Midbrain (tissue), 1 donor: ENCODE measurements around the gene ALAS1.
A peak's percentile ranks its signal among the peaks of the same experiment; 100 is the strongest.
"Not testable (repeated sequence)": the region's sequence is repeated elsewhere in the genome, so short reads cannot be mapped to it uniquely, and the experiment has no call there.

Experiments used
- DNase-seq: peaks from one replicate; lab custom pipeline; 2025; lab: John Stamatoyannopoulos, UW

The ALAS1 gene

GRCh38 chr3:52197842-52198625, at the start of gene ALAS1:
Gene ALAS1 (plus strand): TSS chr3:52198160. CDS start chr3:52199242, 1,082 bp downstream.
- peak; percentile 93 for DNase-seq

GRCh38 chr3:52149021-52149420, 48.9 kb upstream of the ALAS1 start:
- no peak for DNase-seq

DNA sequence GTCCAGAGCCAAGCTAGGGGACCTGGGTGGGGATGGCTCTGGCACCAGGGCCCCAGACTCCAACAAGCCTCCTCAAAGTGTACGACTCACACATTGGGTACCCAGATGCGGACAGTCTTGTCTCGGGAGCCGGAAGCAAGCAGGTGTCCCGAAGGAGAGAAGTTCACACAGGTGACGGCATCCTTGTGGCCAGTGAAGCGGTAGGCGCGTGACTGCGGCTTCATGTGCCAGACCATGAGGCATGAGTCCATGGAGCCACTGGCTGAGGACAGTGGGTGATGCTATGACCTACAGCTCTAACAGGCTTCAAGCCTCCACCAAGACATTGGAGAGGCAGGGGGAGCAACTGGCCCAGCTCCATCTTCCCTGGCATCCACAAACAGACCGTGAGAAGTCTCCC, 48.2 kb upstream of the ALAS1 start:
- DNase-seq: no peak

DNA sequence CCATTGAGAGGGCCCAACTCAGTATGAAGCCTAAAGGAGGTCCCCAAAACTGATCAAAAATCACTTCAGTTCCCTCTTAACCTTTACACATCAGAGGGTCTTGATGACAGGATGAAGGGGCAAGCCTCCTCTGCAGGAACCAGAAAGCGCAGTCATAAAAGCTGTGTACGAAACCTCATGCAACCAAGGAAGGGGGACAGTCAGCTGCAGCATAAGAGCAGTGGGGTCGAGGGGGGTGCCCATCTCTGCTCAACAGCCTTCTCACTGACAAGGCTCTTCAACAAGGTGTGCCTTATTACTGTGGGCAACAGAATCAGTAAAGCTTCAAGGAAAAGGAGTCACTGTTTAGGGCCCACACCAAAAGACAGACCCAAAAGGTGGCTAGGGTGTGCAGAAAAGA, 47.6 kb upstream of the ALAS1 start:
- DNase-seq: no peak

GRCh38 chr3:52150860-52151259, 47.1 kb upstream of the ALAS1 start:
- DNase-seq: no peak

DNA sequence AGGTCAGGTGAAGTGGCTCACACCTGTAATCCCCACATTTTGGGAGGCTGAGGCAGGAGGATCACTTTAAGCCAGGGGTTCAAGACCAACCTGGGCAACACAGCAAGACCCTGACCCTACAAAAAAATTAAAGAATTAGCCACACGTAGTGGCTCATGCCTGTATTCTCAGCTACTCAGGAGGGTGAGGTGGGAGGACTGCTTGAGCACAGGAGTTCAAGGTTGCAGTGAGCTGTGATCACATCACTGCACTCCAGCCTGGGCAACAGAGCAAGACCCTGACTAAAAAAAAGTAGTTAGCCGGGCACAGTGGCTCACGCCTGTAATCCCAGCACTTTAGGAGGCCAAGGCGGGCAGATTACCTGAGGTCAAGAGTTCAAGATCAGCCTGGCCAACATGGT, 46.0 kb upstream of the ALAS1 start:
- not testable (repeated sequence) for DNase-seq

DNA sequence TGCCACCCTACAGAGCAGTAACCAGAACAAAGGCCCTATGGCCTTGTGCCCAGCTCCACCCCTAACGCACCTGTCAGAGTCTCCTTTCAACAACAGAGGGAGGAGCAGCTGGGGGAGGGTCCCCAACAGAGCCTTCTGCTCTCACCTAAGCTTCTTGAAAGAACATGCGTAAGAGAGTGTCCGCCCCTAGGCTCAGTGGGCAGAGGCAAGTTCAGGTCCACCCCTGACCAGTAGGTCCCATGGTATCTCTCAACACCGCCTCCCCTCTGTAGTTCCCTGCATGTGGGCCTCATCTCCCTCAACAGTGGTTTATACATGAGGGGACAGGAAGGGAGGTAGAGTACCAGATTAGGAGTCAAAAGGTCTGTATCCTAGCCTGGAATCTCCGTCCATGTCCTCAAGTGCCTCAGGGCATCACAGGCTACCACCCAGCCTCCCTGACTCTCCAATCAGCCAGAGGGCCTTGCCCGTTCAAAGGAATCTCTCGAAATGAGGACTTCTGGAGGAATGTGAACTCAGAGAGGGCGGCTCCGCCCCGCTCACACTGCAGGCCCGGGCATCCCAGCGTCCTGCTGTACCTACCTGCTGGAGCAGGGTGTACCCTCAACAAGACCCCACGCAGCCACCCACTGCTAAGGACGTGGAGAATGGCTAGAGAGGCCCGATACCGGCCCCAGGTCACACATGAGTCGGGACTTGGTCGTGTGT, 44.4 kb upstream of the ALAS1 start:
- DNase-seq: no peak

DNA sequence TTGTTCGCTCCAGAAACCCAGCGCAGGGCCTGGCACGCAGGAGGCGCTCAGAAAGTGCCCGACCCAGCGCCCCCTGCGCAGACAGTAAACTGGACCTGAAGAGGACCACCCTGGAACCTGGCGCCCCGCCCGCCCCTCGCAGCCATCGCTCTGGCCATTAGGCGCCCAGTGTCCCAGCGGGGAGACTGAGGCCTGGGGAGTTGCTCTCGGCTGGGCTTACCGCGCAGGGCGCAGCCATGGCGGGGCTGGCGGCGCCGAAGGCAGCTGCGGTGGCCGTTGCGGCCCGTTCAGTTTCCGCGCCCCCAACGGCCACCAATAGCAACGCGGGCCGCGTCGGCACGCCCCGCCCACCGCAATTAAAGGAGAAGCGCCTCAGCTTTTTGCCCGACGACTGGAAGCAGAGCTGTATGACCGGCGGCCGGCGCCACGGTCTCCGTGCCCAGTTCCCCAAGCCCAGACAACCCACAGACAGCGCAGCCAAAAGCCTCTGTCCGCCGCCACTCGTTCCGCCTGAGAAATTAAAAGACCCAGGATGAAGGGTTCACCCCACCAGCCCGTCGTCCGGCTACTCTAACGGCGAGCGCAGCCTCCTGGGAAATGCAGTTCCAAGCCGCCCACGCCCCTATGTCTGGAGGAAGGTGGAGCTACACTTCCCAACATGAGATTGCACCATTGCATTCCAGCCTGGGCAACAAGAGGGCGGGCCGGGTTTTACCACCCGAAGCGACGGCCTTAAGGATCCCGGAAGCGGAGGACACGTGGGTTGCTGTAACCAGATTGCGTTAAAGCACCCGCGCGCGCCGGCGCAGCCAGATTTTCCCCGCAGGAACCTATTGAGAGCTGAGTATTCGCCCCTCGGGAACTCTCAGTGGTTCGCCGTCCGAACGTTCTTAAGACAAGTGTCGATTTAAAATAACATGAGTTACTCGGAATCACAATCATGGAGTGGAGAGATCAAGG, 43.5 kb upstream of the ALAS1 start, which contains the start of gene POC1A:
Gene POC1A, minus strand, starts transcription at position 289 of the 960 bp plus-strand sequence. Its CDS starts 51 bp downstream, at position 238.
- DNase-seq: peak; percentile 92

- DNase-seq: no peak
Observed at GRCh38 chr3:52155912-52156311, 42.0 kb upstream of the ALAS1 start.

- DNase-seq: no peak
Observed at GRCh38 chr3:52159503-52159902, 38.5 kb upstream of the ALAS1 start.

DNA sequence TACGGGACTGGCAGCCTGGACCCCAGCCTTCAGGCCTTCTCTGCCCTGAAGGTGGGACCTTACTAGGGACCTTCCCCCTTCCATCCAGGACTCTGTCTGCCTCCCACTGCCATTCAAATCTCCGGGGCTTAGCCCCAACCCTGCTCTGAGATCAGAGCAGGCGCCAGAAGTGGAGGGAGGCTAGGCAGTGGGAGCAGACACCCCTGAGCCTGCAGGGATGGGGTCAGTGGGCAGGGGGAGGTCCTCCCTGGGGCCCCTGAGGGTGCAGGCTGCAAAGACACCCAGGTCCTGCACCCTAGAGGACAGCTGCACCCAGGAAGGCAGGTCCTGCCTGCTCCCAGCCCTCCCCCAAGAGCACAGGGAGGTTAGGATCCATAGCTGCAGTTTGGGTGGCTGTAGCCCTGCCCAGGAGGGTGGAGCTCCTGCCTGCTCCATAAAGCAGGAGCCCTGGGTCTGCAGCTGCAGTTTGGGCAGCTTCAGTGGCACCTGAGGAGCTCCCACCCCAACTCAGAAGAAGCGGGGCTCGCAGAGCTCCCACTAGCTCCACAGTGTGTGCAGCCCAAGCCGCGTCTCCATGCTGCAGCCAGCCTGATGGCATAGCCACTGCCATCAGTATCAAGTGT, 35.6 kb upstream of the ALAS1 start:
- no peak for DNase-seq

GRCh38 chr3:52167240-52167639, 30.7 kb upstream of the ALAS1 start:
- DNase-seq: no peak

DNA sequence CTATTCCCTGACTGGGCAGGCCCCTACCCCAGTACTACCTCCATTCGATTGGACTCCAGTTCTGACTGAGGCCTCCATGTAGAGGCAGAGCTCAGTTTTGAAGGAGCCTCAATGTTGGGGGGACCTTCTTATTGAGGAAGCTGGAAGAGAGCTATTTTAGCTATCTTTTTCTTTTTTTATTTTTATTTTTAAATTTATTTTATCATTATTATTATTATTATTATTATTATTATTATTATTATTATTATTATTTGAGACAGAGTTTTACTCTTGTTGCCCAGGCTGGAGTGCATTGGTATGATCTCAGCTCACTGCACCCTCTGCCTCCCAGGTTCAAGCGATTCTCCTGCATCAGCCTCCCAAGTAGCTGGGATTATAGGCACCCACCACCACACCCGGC, 27.7 kb upstream of the ALAS1 start:
- not testable (repeated sequence) for DNase-seq

- DNase-seq: no peak
Observed at GRCh38 chr3:52171514-52172261, 26.3 kb upstream of the ALAS1 start.

DNA sequence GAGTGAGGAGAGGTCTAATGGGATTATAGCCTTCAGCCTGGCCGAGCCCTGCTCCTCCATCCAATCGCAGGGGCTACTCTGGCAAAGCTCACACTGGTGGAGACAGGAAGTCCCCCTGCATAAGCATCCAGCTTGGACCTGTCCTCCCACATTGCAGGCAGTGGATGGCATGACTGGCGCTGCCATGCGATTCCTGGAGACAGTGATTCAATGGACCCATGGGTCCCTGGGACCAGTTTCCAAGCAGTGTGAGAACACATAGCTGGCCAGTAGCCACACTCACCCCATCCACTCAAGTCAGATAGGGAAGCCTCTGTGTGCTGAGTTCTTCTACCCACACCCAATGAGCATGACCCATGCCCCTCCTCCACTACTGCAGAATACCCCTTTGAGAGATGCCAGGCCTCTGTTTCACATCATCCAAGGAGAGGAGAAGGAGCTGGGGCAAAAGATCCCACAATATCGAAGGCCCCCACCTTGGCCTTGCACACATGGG, 25.6 kb upstream of the ALAS1 start:
- DNase-seq: peak; percentile 25

GRCh38 chr3:52173101-52173500, 24.9 kb upstream of the ALAS1 start:
- no peak for DNase-seq

- DNase-seq: no peak
Observed at GRCh38 chr3:52174896-52175295, 23.1 kb upstream of the ALAS1 start.

DNA sequence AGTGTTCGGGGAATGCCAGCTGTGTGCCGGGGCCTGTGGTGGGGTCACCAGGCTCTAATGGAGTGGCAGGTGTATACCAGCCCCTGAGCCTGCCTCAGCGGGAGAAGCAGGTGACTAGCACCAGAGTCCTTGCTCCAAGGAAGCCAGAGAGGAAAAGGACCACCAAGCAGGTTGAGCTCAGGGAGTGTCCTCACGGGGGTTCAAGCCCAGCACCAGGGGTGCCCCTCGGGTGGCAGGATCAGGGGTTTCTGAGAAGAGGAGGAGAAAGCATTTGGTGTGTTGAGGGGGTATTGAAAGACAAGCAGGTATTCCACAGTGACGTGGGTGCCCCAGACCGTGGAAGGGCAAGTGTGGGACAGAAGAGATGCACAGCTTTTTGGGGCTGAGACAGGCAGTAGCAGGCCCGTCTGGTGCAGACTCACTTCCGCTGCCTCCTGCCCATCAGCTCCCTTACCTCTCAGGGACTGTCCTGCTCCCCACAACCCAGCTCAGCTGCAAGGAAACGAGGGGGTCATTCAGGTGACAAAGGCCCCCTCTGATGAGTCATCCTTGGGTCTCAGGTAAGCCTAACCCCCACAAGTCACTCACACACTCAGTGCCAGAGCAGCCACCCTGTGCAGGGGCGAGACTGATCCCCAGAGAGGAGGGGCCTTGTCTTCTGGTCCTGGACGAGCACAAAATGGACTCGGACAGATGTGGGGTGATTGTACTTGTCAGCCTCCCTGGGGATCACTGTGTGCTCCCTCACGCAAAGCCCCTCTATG, 22.4 kb upstream of the ALAS1 start:
- DNase-seq: no peak

DNA sequence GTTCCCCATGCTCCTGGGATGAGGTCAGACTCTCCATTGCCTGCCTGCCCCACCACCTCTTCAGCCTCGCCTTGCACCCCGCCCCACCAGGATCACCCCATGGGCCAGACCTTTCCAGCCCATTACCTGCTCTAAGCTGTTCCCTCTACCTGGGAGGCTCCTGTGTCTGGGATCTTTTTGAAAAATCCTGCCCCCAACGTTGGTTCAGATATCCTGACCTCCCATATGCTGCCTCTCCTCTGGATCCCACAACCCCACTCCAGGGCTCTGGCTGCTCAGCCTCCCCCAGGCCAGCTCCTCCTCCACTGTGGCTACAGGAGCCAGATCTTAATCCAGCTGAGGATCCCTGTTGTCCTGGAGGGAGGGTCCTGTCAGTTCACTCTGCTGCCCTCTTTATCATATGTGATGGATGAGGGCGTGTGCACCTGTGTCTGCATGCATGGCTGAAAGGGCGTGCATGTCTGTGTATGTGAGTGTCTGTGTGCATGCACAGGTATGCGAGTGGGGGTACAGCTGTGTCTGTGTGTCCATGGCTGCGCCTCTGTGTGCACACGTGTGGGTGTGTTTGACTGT, 21.7 kb upstream of the ALAS1 start:
- DNase-seq: no peak
